SK-N-MC (cell line): ENCODE results near the gene SLC22A13.

Experiments
- EZH2 ChIP-seq: fragments of 200-600 bp; sonication (generic); IDR thresholded peaks from one replicate; pipeline ENCODE4 v1.6.1; 2017; ENCODE audit warnings: antibody characterized with exemption
- POLR2AphosphoS5 ChIP-seq: IDR thresholded peaks from 2 replicates; pipeline ENCODE4 v1.6.1; 2012; ENCODE audit warnings: mild to moderate bottlenecking, low read depth, low read length, borderline replicate concordance

GRCh38 chr3:38264353-38264771, 1.2 kb upstream of the SLC22A13 start:
- no peak for TF ChIP-seq EZH2
- no peak for TF ChIP-seq POLR2AphosphoS5
